Measurements from ENCODE around the gene GOLGA6L24. TPM values are rescaled to one million over a fixed set of nuclear protein-coding genes. Genes with fewer than 3 reads are reported as not detected.

The GOLGA6L24 gene
- not detected for total RNA-seq

GRCh38 chr15:28357984-28358383 is at the start of gene GOLGA6L24:
Gene GOLGA6L24 (minus strand): TSS chr15:28358084. CDS start chr15:28358023, 61 bp downstream.

DNA sequence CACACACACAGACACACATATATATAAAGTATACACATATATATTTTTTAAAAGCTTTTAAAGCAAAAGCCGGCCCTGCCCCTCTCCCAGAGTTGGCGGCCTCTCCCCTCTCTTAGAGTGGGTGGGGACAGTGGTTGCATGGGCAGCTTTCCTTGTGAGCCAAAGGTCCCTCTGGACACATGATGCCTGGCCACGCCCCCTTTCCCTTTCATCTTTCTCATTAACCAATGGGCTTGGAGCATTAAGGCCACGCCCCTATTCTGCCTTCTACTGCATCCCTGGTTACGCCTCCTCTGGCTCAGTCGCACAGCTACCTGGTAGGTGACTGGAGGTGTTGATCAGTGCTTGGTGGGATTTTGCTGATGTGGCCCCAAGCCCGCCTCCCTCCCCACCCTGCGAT is 20.5 kb upstream of the GOLGA6L24 start, which contains the start of gene GOLGA8F:
GOLGA8F (plus strand) TSS at position 301 of the 400 bp plus-strand sequence; CDS start at position 399, 98 bp downstream.

GRCh38 chr15:28322129-28322588 is 35.7 kb downstream of the GOLGA6L24 start, which contains the start of gene HERC2:
Gene HERC2 (minus strand): TSS chr15:28322179. CDS start chr15:28321433, 746 bp downstream.

Small RNAs within 50 kb of the gene (small RNA-seq; reads per million reads assigned to genes)
- gene AC091304.5: not detected
- not detected for gene RN7SL238P

Other genes starting within 250 kb of the GOLGA6L24 start
- gene HERC2, start 35.9 kb downstream of the GOLGA6L24 start, total RNA-seq: 95.7 TPM
- gene GOLGA8F, start 20.6 kb upstream of the GOLGA6L24 start, total RNA-seq: not detected
- gene GOLGA8G, start 174.9 kb upstream of the GOLGA6L24 start, total RNA-seq: not detected
- not detected for gene GOLGA6L25, start 195.5 kb upstream of the GOLGA6L24 start, total RNA-seq

Measured in diencephalon (tissue), 1 donor.